Testis (tissue), 2 donors: ENCODE results near the gene IGFBP6.

Experiments
- POLR2A ChIP-seq: fragments of 450-650 bp; IDR thresholded peaks from one replicate; pipeline ENCODE4 v1.6.1; 2017; ENCODE audit warnings: antibody characterized with exemption, mild to moderate bottlenecking, moderate library complexity
- TF ChIP-seq, protein P1 (sequence below), 3 experiments: fragments of 450-650 bp in 2 of 3; fragments of 200-600 bp in 1 of 3; sonication (generic) in 1 of 3; IDR thresholded peaks; one replicate each; pipeline ENCODE4 v1.5.1; 2016 to 2019; ENCODE audit warnings: antibody characterized with exemption in 3 of 3, mild to moderate bottlenecking in 2 of 3, moderate library complexity in 1 of 3

DNA sequence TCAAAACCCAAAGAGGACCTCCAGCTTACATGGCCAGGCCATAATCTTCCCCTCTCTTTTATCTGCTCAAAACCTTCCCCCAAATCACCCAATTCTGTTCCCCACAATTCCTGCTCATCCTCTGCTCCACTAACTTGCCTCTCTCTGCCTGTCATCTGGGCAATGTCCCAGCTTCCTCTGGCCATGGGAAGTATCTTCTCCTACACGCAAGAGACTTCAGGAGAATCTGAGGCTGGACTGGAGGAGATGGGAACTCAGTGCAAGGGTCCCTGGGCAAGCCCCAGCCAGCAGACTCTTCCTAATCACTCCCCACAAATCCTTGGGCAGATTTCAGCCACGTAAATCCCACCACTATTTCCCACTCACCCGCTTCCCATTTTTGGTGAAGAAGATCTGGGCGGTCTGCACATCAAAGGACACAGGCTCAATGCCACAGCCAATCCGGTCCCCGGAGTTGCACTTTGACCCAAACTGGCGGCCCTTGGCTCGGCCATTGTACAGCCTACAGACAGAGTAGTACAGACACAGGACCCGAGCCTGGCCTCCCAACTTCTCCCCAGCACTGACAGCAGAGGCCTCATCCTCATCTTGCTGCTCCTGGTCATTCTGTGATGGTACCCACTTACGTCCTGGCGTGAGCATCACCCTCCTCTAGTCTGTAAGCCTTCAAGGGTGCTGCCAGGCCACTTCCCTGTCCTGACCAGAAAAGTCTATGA is 23.0 kb upstream of the IGFBP6 start:
- TF ChIP-seq POLR2A = no peak
- TF ChIP-seq, protein P1, sequence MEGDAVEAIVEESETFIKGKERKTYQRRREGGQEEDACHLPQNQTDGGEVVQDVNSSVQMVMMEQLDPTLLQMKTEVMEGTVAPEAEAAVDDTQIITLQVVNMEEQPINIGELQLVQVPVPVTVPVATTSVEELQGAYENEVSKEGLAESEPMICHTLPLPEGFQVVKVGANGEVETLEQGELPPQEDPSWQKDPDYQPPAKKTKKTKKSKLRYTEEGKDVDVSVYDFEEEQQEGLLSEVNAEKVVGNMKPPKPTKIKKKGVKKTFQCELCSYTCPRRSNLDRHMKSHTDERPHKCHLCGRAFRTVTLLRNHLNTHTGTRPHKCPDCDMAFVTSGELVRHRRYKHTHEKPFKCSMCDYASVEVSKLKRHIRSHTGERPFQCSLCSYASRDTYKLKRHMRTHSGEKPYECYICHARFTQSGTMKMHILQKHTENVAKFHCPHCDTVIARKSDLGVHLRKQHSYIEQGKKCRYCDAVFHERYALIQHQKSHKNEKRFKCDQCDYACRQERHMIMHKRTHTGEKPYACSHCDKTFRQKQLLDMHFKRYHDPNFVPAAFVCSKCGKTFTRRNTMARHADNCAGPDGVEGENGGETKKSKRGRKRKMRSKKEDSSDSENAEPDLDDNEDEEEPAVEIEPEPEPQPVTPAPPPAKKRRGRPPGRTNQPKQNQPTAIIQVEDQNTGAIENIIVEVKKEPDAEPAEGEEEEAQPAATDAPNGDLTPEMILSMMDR (IDR thresholded peaks at IDR 0.05) = no peak
